ENCODE results near the gene MLLT3. TPM values are rescaled to one million over a fixed set of nuclear protein-coding genes. Genes with fewer than 3 reads are reported as not detected.

Gene MLLT3
- total and polyA plus RNA-seq, 2 of the 13 experiments (the other 11 are each of a cell fraction or from before 2014, with no cell fraction given), result 12.3 to 12.6 TPM

DNA sequence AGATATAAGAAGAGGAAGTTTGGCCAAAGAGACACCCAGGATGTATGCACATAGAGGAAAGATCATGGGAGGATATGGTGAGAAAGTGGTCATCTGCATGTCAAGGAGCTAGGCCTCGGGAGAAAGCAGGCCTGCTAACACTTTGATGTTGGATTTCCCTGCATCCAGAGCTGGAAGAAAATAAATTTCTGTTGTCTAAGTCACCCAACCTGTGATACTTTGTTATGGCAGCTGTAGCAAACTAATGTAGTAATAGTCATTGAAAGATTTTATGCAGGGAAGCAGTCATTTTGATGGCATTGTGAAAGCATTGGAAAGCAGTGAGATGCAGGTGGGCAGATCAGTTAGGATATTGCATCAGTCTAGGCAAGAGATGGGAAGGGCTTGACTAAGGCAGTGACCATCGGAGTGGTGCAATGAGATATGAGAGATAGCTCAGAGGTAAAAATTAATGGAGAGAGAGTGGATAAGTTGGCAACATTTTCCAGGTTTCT is 37.2 kb upstream of the MLLT3 start:
- ATAC-seq (no peak), DNase-seq (ENCODE audit: low spot score) (no peak), FAIRE-seq (no peak)
- intact Hi-C loops (cut with micrococcal nuclease; ENCODE audit: unreplicated experiment), result no loop called here
- TF ChIP-seq ZSCAN29 (CRISPR knock-in tag; conservative IDR thresholded peaks at IDR 0.05) (no peak), ETV5 (CRISPR knock-in tag; IDR thresholded peaks at IDR 0.05; ENCODE audit: borderline replicate concordance) (no peak), ZNF552 (CRISPR knock-in tag; IDR thresholded peaks at IDR 0.05; ENCODE audit: borderline replicate concordance) (no peak), ZNF598 (CRISPR knock-in tag; IDR thresholded peaks at IDR 0.05; ENCODE audit: borderline replicate concordance) (no peak), NFYB (CRISPR knock-in tag; IDR thresholded peaks at IDR 0.05) (no peak), SAFB2 (CRISPR knock-in tag; IDR thresholded peaks at IDR 0.05; ENCODE audit: borderline replicate concordance, low read depth) (no peak), MATR3 (CRISPR knock-in tag; IDR thresholded peaks at IDR 0.05) (no peak), ZNF331 (CRISPR knock-in tag; IDR thresholded peaks at IDR 0.05) (no peak)
- in situ Hi-C loops (cut with HindIII; ENCODE audit: extremely low pct_ligation_motif_present, low pct_unique_long_range_greater_than_20kb), result no loop called here
- CTCF ChIA-PET (ENCODE audit: low intra/inter-chr PET ratio, low total read pairs), result no interaction called here
- H3K9ac ChIP-seq (ENCODE audit: insufficient read depth, low read depth, low read length), result no peak overlapping the region
- H3K27me3 ChIP-seq (ENCODE audit: control insufficient read depth in 1 of 2, insufficient read depth in 2 of 2, low read length in 2 of 2), result no peaks in the 10 kb centered on the region
- no peaks in the 10 kb centered on the region for H3K4me1 ChIP-seq (ENCODE audit: insufficient read depth, low read length)
- POLR2A ChIA-PET, result no interaction called here
- no peak overlapping the region for H3K4me2 ChIP-seq (ENCODE audit: low read depth, low read length)
- H2AFZ ChIP-seq (ENCODE audit: low read length), result no peak overlapping the region
- H3K4me3 ChIP-seq (replicated peaks in 1 of 3; ENCODE audit: insufficient read depth in 1 of 3, low read depth in 2 of 3, low read length in 3 of 3), result no peak overlapping the region
- H3K36me3 ChIP-seq (replicated peaks in 1 of 2; ENCODE audit: control insufficient read depth in 1 of 2, insufficient read depth in 2 of 2, low read length in 2 of 2), result no peaks in the 10 kb centered on the region
- no peak overlapping the region for H3K27ac ChIP-seq (ENCODE audit: extremely low read length, insufficient read depth, low read length)
- H4K20me1 ChIP-seq (ENCODE audit: insufficient read depth, low read length), result no peaks in the 10 kb centered on the region
- no peaks in the 10 kb centered on the region for H3K9me3 ChIP-seq (ENCODE audit: low read length)
- 20% methylated on average over 2 of the region's 2 CpGs for WGBS (ENCODE audit: low lambda C conversion rate)
- BruUV-seq (replicated peaks), result no TSS peak
- H3K79me2 ChIP-seq (ENCODE audit: insufficient read depth, low read length), result no peaks in the 10 kb centered on the region

- no peak overlapping the region for H3K4me2 ChIP-seq (ENCODE audit: low read depth, low read length)
- H4K20me1 ChIP-seq (ENCODE audit: insufficient read depth, low read length), result no peaks in the 10 kb centered on the region
- no peaks in the 10 kb centered on the region for H3K9me3 ChIP-seq (ENCODE audit: low read length)
- no peaks in the 10 kb centered on the region for H3K79me2 ChIP-seq (ENCODE audit: insufficient read depth, low read length)
- DNase-seq (ENCODE audit: low spot score) (no peak), FAIRE-seq (no peak), ATAC-seq (no peak)
- ChIA-PET POLR2A (no interaction called here), CTCF (ENCODE audit: low intra/inter-chr PET ratio, low total read pairs) (no interaction called here)
- intact Hi-C loops (cut with micrococcal nuclease; ENCODE audit: unreplicated experiment) (no loop called here), in situ Hi-C loops (cut with HindIII; ENCODE audit: extremely low pct_ligation_motif_present, low pct_unique_long_range_greater_than_20kb) (no loop called here)
- 81% methylated on average over 13 of the region's 13 CpGs for WGBS (ENCODE audit: low lambda C conversion rate)
- H3K4me3 ChIP-seq (replicated peaks in 1 of 3; ENCODE audit: insufficient read depth in 1 of 3, low read depth in 2 of 3, low read length in 3 of 3), result no peak overlapping the region
- no peaks in the 10 kb centered on the region for H3K36me3 ChIP-seq (replicated peaks in 1 of 2; ENCODE audit: control insufficient read depth in 1 of 2, insufficient read depth in 2 of 2, low read length in 2 of 2)
- no peak overlapping the region for H2AFZ ChIP-seq (ENCODE audit: low read length)
- no TSS peak for BruUV-seq (replicated peaks)
- no peak overlapping the region for H3K27ac ChIP-seq (ENCODE audit: extremely low read length, insufficient read depth, low read length)
- H3K27me3 ChIP-seq (ENCODE audit: control insufficient read depth in 1 of 2, insufficient read depth in 2 of 2, low read length in 2 of 2), result no peaks in the 10 kb centered on the region
- no peak overlapping the region for H3K9ac ChIP-seq (ENCODE audit: insufficient read depth, low read depth, low read length)
- H3K4me1 ChIP-seq (ENCODE audit: insufficient read depth, low read length), result no peaks in the 10 kb centered on the region
- TF ChIP-seq GPN1 (CRISPR knock-in tag; IDR thresholded peaks at IDR 0.05; ENCODE audit: borderline replicate concordance) (no peak), ZNF615 (CRISPR knock-in tag; IDR thresholded peaks at IDR 0.05; ENCODE audit: borderline replicate concordance) (no peak), ZNF709 (CRISPR knock-in tag; IDR thresholded peaks at IDR 0.05) (no peak), FOXK2 (IDR thresholded peaks at IDR 0.05) (no peak), THYN1 (CRISPR knock-in tag; IDR thresholded peaks at IDR 0.05; ENCODE audit: borderline replicate concordance, low read depth) (no peak), TSC22D2 (CRISPR knock-in tag; IDR thresholded peaks at IDR 0.05; ENCODE audit: borderline replicate concordance) (no peak), ZNF780A (CRISPR knock-in tag; IDR thresholded peaks at IDR 0.05) (no peak), LBX2 (CRISPR knock-in tag; IDR thresholded peaks at IDR 0.05; ENCODE audit: borderline replicate concordance) (no peak), MBNL3 (CRISPR knock-in tag; conservative IDR thresholded peaks at IDR 0.05) (no peak), ZNF317 (CRISPR knock-in tag; IDR thresholded peaks at IDR 0.05) (no peak)
- TF ChIP-seq, protein P1, sequence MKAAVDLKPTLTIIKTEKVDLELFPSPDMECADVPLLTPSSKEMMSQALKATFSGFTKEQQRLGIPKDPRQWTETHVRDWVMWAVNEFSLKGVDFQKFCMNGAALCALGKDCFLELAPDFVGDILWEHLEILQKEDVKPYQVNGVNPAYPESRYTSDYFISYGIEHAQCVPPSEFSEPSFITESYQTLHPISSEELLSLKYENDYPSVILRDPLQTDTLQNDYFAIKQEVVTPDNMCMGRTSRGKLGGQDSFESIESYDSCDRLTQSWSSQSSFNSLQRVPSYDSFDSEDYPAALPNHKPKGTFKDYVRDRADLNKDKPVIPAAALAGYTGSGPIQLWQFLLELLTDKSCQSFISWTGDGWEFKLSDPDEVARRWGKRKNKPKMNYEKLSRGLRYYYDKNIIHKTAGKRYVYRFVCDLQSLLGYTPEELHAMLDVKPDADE (CRISPR knock-in tag; IDR thresholded peaks at IDR 0.05), result no peak
Measured at GRCh38 chr9:20658677-20659473, 36.6 kb upstream of the MLLT3 start.

All from HepG2 (cell line).